K562 (cell line): ENCODE measurements around the gene CCDC171. TPM values are rescaled to one million over a fixed set of nuclear protein-coding genes. Genes with fewer than 3 reads are reported as not detected.

Experiments used
- ATAC-seq: fragments of 200-7000 bp; cut with Tn5 transposase; 3 replicates; pipeline ENCODE4 v1.9.1; 2020; ENCODE audit warnings: moderate library complexity
- BruUV-seq: library from RNA; stranded (reverse); fragments of 400-500 nt; replicated peaks from 2 replicates; lab custom pipeline; 2021; lab: Mats Ljungman, UMichigan
- CTCF ChIA-PET: fragments of 300-600 bp; formaldehyde crosslinking; extraction: SDS; loops from one replicate; lab custom pipeline; 2021; ENCODE audit warnings: low intra/inter-chr PET ratio; lab: Yijun Ruan, JAX
- POLR2A ChIA-PET: fragments of 300-600, 350-650 bp; sonication (Branson Sonifier 250); formaldehyde crosslinking; extraction: SDS; loops from one replicate; lab custom pipeline; 2021; ENCODE audit warnings: antibody characterized with exemption, inconsistent platforms; lab: Yijun Ruan, JAX
- DNase-seq, 4 experiments: peaks; one replicate each; pipeline versions ENCODE4 v3.0.0 to v3.0.0-alpha.2; 2011 to 2018; ENCODE audit warnings: low spot score in 3 of 4, mixed read lengths in 3 of 4; ENCODE audit errors: extremely low read depth in 1 of 4
- FAIRE-seq: peaks from 2 replicates; lab custom pipeline; 2011; peaks lifted over from hg19 to GRCh38; lab: Jason Lieb, UNC
- H2AFZ ChIP-seq: 2 replicates; pipeline ENCODE4 v1.6.0; 2011; ENCODE audit warnings: low read depth, low read length, control low read depth, inconsistent platforms
- H3K27ac ChIP-seq: fragments of 200-600 bp; 3 replicates; pipeline ENCODE4 v1.8.0; 2011; ENCODE audit warnings: low read depth, mild to moderate bottlenecking, control low read depth, inconsistent platforms, low read length, moderate library complexity, mixed read lengths; ENCODE audit errors: extremely low read depth
- H3K27me3 ChIP-seq, 2 experiments: fragments of 300-600 bp in 1 of 2; 2 replicates in 1 of 2; 3 replicates in 1 of 2; pipeline versions ENCODE4 v1.6.0 to v1.8.0; 2011; ENCODE audit warnings: inconsistent platforms in 2 of 2, low read length in 2 of 2, mild to moderate bottlenecking in 1 of 2, mixed read lengths in 1 of 2, moderate library complexity in 1 of 2; ENCODE audit not compliant: control insufficient read depth in 2 of 2, insufficient read depth in 2 of 2
- H3K36me3 ChIP-seq: fragments of 300-600 bp; 3 replicates; pipeline ENCODE4 v1.8.0; 2011; ENCODE audit warnings: mild to moderate bottlenecking, low read length, inconsistent platforms; ENCODE audit not compliant: control insufficient read depth, insufficient read depth
- H3K4me1 ChIP-seq, 2 experiments: fragments of 200-600 bp in 1 of 2; replicated peaks in 1 of 2; 2 replicates in 1 of 2; 3 replicates in 1 of 2; pipeline versions ENCODE4 v1.5.1 to v1.8.0; 2011; ENCODE audit warnings: inconsistent platforms in 2 of 2, low read length in 2 of 2, mild to moderate bottlenecking in 1 of 2, mixed read lengths in 1 of 2, moderate library complexity in 1 of 2; ENCODE audit not compliant: control insufficient read depth in 2 of 2, insufficient read depth in 2 of 2
- H3K4me2 ChIP-seq: 2 replicates; pipeline ENCODE4 v1.6.1; 2011; ENCODE audit warnings: low read length, control low read depth, inconsistent platforms, mixed read lengths; ENCODE audit not compliant: insufficient read depth
- H3K4me3 ChIP-seq: fragments of 200-600 bp; sonication (generic), shearing (Covaris generic); 2 replicates; pipeline ENCODE4 v1.5.1; 2016; ENCODE audit warnings: control low read depth, inconsistent platforms
- H3K79me2 ChIP-seq: fragments of 200-600 bp; 3 replicates; pipeline ENCODE4 v1.8.0; 2011; ENCODE audit warnings: low read length, inconsistent platforms; ENCODE audit not compliant: control insufficient read depth, insufficient read depth
- H3K9ac ChIP-seq, 2 experiments: 2 replicates each; pipeline versions ENCODE4 v1.6.0 to v1.6.1; 2011; ENCODE audit warnings: low read depth in 2 of 2, low read length in 2 of 2, control low read depth in 1 of 2, inconsistent platforms in 1 of 2, mild to moderate bottlenecking in 1 of 2, mixed read lengths in 1 of 2; ENCODE audit not compliant: insufficient read depth in 1 of 2
- H3K9me1 ChIP-seq: one replicate; pipeline ENCODE4 v1.6.0; 2011; ENCODE audit warnings: inconsistent platforms, mild to moderate bottlenecking, low read length, moderate library complexity; ENCODE audit not compliant: control insufficient read depth, insufficient read depth
- H3K9me3 ChIP-seq: replicated peaks from 2 replicates; pipeline ENCODE4 v1.5.1; 2011; ENCODE audit warnings: low read depth, low read length, inconsistent platforms; ENCODE audit not compliant: control insufficient read depth, insufficient read depth
- H4K20me1 ChIP-seq: replicated peaks from 2 replicates; pipeline ENCODE4 v1.6.1; 2011; ENCODE audit warnings: low read length, inconsistent platforms, mixed read lengths; ENCODE audit not compliant: control insufficient read depth, insufficient read depth
- BACH1 ChIP-seq: fragments of 200-800 bp; sonication (Bioruptor generic); IDR thresholded peaks from 2 replicates; pipeline ENCODE4 v1.6.1; 2016; ENCODE audit warnings: missing genetic modification characterization, missing compliant biosample characterization
- BRF1 ChIP-seq: IDR thresholded peaks from 3 replicates; pipeline ENCODE4 v1.6.1; 2011; ENCODE audit warnings: borderline replicate concordance, mild to moderate bottlenecking; ENCODE audit not compliant: insufficient read length; ENCODE audit errors: extremely low read depth
- CREB1 ChIP-seq, 2 experiments: sonication (generic) in 1 of 2; formaldehyde crosslinking in 1 of 2; IDR thresholded peaks; 2 replicates each; pipeline versions ENCODE4 v1.6.1 to v1.8.0; 2012 to 2022; ENCODE audit warnings: inconsistent platforms in 1 of 2, mild to moderate bottlenecking in 1 of 2, missing genetic modification reagents in 1 of 2, moderate library complexity in 1 of 2
- GATA2 ChIP-seq: sonication (generic); formaldehyde crosslinking; IDR thresholded peaks from 2 replicates; pipeline ENCODE4 v1.4.0; 2020; ENCODE audit warnings: mild to moderate bottlenecking, missing genetic modification reagents
- HNRNPL ChIP-seq: fragments of 200-400 bp; formaldehyde crosslinking; IDR thresholded peaks from 2 replicates; pipeline ENCODE4 v1.6.1; 2017; ENCODE audit warnings: low read depth, mild to moderate bottlenecking, low read length
- TFAP4 ChIP-seq: sonication (generic); formaldehyde crosslinking; IDR thresholded peaks from 2 replicates; pipeline ENCODE4 v1.8.0; 2022; ENCODE audit warnings: missing genetic modification reagents, mild to moderate bottlenecking, moderate library complexity, borderline replicate concordance
- WHSC1 ChIP-seq: IDR thresholded peaks from one replicate; pipeline ENCODE4 v1.6.1; 2012; ENCODE audit warnings: low read length, control low read depth, inconsistent platforms
- ZEB2 ChIP-seq: fragments of 450-650 bp; IDR thresholded peaks from 2 replicates; pipeline ENCODE4 v1.6.1; 2016
- ZHX1 ChIP-seq: fragments of 150-350 bp; conservative IDR thresholded peaks from 2 replicates; pipeline ENCODE4 v1.6.1; 2014; ENCODE audit warnings: low read length
- ZNF12 ChIP-seq: sonication (generic); formaldehyde crosslinking; IDR thresholded peaks from 2 replicates; pipeline ENCODE4 v1.4.0; 2020; ENCODE audit warnings: mild to moderate bottlenecking, missing genetic modification reagents
- WGBS: fragments of 100-300 bp; shearing (Covaris generic); methylation state at CpG from one replicate; pipeline ENCODE4 v1.1.6; 2016; ENCODE audit warnings: low coverage, mixed read lengths; ENCODE audit not compliant: insufficient coverage; ENCODE audit errors: missing lambda C conversion rate; 5-methylcytosine and 5-hydroxymethylcytosine counted together
- in situ Hi-C: fragments of 300-500 bp; cut with MboI; formaldehyde crosslinking; loops from 4 replicates; pipeline ENCODE4 v1.15.0; 2018; ENCODE audit warnings: inconsistent platforms, mixed read lengths
- intact Hi-C: fragments of 100-400 bp; cut with micrococcal nuclease; formaldehyde crosslinking; loops from 2 replicates; pipeline ENCODE4 v1.14.2; 2022
- polyA plus RNA-seq, 8 experiments: library from polyadenylated mRNA; depleted of rRNA in 4 of 8; stranded (reverse) in 5 of 8; unstranded in 3 of 8; fragments of >200 nt; fragmentation: Nextera tagmentation in 2 of 8; fragmentation: Illumina TruSeq in 1 of 8; extraction: Ambion mirVana in 2 of 8; extraction: Trizol in 1 of 8; gene quantifications; 2 replicates each; pipeline versions ENCODE4 v1.2.1 to v1.2.3, GENCODE V29; 2011 to 2014; ENCODE audit warnings: inconsistent platforms in 1 of 8, missing spikeins in 1 of 8
- total RNA-seq, 7 experiments: library from RNA; depleted of rRNA in 6 of 7; stranded (reverse); fragments of >200 nt in 6 of 7; fragmentation: Illumina TruSeq in 2 of 7; extraction: Trizol in 2 of 7; gene quantifications; 2 replicates each; pipeline versions ENCODE4 v1.2.1 to v1.2.3, GENCODE V29; 2011 to 2021; ENCODE audit warnings: low replicate concordance in 1 of 7

Gene CCDC171
- total and polyA plus RNA-seq, 9 of the 15 experiments (the other 6 are each of a cell fraction or from before 2014, with no cell fraction given), result 0.08 to 3.8 (median 0.27) TPM

- no peak for TF ChIP-seq ZHX1
- no peak for TF ChIP-seq ZNF12 (CRISPR knock-in tag)
Measured at GRCh38 chr9:15824310-15824709, 271.5 kb downstream of the CCDC171 start (continued).

- no TSS peak for BruUV-seq
- 0% methylated on average over 1 of the region's 1 CpG for WGBS
- no peak for FAIRE-seq
Measured at GRCh38 chr9:15831384-15831783, 278.5 kb downstream of the CCDC171 start.

More at GRCh38 chr9:15831384-15831783, 278.5 kb downstream of the CCDC171 start:
- Histone ChIP-seq H3K4me2 (no peak overlapping the region), H3K27me3 (no peaks in the 10 kb centered on the region), H2AFZ (no peak overlapping the region), H3K4me3 (no peak overlapping the region), H4K20me1 (no peaks in the 10 kb centered on the region), H3K9me1 (no peaks in the 10 kb centered on the region), H3K36me3 (no peaks in the 10 kb centered on the region), H3K27ac (no peak overlapping the region), H3K4me1 (no peaks in the 10 kb centered on the region), H3K79me2 (no peaks in the 10 kb centered on the region), H3K9me3 (no peaks in the 10 kb centered on the region; the same call in 1 of the 2 replicates), H3K9ac (no peak overlapping the region)
- ATAC-seq, result no peak
- POLR2A ChIA-PET, result no interaction called here
- TF ChIP-seq GATA2 (CRISPR knock-in tag), result no peak
- no peak for TF ChIP-seq ZEB2
- TF ChIP-seq BACH1 (tag), result no peak
- TF ChIP-seq HNRNPL, result no peak
- TF ChIP-seq WHSC1, result no peak
- TF ChIP-seq CREB1 (IDR thresholded peaks at IDR 0.05), result no peak
- TF ChIP-seq CREB1 (CRISPR knock-in tag; IDR thresholded peaks at IDR 0.05), result no peak
- TF ChIP-seq TFAP4 (CRISPR knock-in tag), result no peak
- no peak for TF ChIP-seq BRF1
- intact Hi-C loops, result no loop called here
- no peak for DNase-seq
- in situ Hi-C loops, result no loop called here
- CTCF ChIA-PET, result no interaction called here
